Superior temporal gyrus (tissue), 1 donor: Measurements from ENCODE around the gene MSANTD1.

Experiments
- DNase-seq: peaks from one replicate; pipeline ENCODE4 v3.0.0-alpha.2; 2016; ENCODE audit errors: extremely low spot score

Gene MSANTD1

DNA sequence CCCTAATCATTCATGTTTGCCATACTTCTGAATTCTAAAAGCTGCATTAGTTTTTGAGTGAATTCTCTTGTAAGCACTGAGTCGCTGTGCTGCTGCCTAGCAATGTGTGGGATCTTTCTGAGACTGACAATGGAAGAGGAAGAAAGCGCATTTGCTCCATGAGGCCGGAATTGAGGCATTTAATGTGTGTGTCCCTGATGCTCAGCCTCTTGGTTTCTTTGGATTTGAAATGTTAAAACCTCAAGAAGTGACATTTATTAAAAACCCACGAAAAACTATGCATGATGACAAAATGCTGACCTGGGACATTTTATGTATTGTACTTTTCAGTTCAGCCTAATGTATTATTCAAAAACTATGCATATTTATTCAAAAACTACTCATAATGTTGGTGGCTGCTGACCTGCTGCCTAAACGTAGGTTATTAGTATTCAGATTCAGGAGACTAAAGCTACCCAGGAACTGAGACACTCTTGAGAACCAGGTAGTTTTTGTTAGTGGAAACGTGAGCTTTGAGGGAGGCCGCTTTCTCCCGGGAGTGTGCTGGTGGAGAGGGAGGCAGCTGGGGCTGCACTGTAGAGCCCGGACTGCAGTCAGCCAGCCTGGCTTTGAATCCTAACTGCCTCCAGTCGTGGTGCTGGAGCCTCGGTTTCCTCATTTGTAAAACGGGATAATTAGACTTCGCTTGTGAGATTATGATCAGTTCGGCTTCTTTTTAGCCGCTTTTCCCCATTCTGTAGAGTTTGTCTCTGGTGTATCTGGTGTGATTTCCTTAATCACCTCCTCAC is 55.2 kb downstream of the MSANTD1 start:
- peak; percentile 54 for DNase-seq

DNA sequence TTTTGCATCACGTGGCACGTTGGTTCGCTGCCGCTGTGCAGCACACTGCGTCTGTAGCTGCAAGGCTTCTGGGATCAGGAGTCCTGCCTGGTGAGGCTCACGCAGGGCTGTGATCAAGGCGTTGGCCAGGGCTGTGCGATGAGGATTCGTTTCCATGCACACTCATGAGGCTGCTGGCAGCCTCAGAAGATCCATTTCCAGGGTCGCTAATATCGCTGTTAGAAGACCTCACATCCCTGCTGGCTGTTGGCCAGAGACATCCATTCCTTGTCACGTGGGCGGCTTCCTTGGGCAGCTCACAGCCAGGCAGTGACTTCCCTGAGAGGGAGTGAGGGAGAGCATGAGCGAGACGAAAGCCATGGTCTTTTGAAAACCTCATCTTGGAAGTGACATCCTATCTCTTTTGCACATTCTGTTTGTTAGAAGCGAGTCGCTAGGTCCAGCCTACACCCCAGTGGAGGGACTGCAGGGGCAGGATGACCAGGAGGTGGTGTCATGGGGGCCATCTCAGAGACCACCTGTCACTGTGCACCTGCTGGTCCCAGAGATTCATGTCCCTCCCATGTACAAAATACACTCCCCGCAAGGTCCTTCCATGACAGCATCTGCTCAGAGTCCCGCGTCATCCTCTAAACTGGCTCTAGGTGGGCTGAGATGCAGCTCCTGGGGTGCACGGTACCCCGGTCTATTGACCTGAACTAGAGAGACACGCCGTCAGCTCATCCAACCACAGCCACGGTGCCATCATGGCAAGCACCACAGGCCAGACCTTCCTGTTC is 56.1 kb downstream of the MSANTD1 start:
- DNase-seq, result peak; percentile 71

DNA sequence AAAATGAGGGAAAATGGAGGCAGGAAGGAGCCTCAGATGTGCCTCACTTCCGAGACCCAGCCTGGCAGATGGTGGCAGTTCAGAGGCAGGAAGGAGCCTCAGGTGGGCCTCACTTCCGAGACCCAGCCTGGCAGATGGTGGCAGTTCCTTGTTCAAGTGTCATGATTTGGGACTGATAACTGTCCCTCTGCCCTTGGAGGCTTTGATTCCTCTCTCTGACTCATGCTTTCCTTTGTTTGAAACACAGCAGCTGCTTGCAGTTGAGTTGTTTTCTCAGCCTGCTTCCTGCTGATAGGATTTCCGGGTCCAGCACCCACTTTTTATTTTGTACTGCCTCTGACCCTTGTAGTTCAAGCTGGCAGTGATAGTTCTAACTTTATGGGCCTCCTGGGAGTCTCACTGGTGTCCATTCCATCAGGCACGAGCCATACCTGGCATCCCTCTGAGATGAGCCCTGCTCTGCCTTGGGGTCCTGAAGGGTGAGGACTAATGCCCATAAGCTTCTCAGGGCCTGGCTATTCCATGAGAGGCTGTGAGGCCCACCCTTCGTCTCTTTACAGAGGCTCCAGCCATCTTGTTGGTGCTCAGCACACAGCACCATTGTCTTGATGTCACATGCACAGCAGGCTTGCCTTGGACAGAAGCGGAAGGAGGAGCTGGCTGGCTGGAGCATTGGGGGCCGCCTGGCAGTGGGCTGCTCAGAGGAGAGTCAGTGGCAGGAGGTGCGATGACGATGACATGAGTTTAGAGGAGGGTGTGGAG is 56.8 kb downstream of the MSANTD1 start:
- peak; percentile 72 for DNase-seq
